Suppressor macrophage (primary cell): ENCODE data around the gene MLX.
A peak's percentile ranks its signal among the peaks of the same experiment; 100 is the strongest.
"Not testable (repeated sequence)": the region's sequence is repeated elsewhere in the genome, so short reads cannot be mapped to it uniquely, and the experiment has no call there.

Source experiments
- DNase-seq, 4 experiments: peaks; one replicate each; pipeline ENCODE4 v3.0.0-alpha.2; 2020 to 2022

MLX gene

DNA sequence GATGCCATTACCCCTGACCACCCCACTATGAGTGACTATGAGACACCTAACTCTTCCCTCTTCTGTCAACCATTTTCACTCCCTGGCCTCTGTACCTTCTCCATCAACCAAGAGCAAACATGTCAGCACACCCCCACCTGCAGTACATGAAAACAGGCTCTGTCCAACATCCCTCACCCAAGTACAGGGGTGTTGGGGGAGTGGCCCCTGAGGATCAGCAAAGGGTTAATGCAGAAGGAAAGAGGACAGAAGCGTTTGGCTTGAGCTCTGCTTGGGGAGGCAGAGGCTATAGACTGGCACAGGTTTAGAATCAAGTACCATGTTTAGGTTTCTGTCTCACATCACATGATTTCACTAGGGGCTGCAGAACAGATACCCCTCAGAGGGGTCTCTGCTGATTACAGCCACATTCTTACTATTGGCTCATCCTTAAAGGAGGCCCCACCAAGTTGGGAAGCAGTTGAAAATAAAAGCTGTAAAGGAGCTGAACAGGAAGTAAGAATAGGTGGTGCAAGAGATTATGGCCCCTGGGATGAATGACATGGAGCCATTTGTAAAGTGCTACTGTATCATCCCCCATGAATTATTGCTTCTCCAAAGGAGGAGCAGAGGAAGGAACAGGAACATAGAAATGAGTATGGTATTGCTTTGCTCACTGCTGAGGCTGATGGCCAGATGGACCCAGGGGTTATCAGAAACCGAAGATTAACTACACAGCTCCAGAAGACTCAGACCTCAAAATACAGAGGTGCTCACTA lies 13.1 kb downstream of the MLX start:
- DNase-seq, result no peak

- DNase-seq, result no peak
Observed at GRCh38 chr17:42581744-42582270, 14.9 kb downstream of the MLX start.

DNA sequence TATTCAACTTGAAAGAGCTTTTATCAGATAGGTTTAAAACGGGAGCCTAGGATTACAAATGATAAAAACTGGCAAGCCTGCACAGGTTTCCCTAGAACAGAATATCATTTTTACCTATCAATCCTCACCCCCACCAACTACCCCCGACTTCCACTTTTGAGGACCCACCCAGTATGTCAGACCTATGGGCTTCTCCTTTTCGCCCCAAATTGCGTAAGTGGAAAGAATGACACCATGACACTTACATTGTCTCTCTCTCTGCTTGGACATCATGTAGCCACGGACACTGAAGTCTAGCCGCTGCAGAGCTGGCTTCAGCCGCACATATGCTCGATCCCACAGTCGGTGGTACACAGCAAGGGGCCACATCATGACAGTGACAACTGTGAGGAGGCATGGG lies 18.0 kb downstream of the MLX start:
- peak; percentile 76 to 88 (median 78) for DNase-seq

GRCh38 chr17:42585353-42585752 lies 18.5 kb downstream of the MLX start:
- peak; percentile 72 to 90 (median 78) for DNase-seq

DNA sequence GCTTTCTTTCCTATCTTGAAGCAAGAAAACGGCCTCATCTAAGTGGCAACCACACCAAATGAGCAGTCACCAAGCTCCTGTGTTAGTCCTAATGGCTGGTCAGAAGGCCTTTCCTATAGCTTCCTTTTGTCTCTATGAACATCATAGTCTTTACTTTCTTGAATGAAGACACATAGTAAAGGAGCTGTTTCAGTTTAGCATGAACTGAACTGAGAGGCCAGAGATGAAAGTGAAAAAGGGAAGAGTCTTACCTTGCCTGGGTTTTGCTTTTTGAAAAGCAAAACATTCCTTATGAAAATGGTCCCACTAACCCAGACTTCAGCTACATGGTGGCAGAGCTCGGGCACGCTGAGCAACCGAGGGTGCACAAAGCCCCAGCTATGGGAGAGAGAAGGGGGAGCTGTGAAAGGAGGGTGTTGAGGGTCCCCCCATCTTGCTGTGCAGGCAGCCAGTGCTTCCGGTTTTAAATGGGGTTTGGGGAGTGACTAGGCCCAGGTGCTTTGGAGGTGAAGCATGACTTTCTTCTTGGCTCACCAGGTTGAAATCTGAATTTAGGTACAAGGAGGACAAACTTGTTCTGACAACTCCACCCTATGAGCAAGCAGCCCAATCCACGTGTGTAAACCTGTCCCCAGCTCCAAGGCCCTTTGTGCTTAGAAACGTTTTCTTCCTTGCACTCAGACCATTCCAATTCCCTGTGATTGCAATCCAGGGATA lies 19.8 kb downstream of the MLX start:
- no peak for DNase-seq

- no peak for DNase-seq
Observed at GRCh38 chr17:42590886-42591285, 24.0 kb downstream of the MLX start.

DNA sequence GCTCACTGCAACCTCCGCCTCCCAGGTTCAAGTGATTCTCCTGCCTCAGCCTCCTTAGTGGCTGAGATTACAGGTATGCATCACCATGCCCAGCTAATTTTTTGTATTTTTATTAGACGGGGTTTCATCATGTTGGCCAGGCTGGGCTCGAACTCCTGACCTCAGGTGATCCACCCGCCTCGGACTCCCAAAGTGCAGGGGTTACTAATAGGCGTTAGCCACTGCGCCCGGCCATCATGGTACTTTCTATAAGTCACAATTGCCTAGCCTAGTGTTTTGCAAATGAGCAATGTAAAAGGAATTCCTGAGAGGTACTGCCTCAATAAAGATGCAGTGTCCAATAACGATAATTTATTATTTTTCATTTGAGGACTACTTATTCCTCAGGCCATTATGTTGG lies 24.5 kb downstream of the MLX start:
- no peak for DNase-seq

GRCh38 chr17:42596386-42596785 lies 29.5 kb downstream of the MLX start:
- no peak for DNase-seq

- DNase-seq, result no peak
Observed at GRCh38 chr17:42598905-42599304, 32.0 kb downstream of the MLX start.

GRCh38 chr17:42603318-42603717 lies 36.4 kb downstream of the MLX start:
- DNase-seq, result no peak

GRCh38 chr17:42607769-42608168 lies 40.9 kb downstream of the MLX start:
- DNase-seq, result no peak

DNA sequence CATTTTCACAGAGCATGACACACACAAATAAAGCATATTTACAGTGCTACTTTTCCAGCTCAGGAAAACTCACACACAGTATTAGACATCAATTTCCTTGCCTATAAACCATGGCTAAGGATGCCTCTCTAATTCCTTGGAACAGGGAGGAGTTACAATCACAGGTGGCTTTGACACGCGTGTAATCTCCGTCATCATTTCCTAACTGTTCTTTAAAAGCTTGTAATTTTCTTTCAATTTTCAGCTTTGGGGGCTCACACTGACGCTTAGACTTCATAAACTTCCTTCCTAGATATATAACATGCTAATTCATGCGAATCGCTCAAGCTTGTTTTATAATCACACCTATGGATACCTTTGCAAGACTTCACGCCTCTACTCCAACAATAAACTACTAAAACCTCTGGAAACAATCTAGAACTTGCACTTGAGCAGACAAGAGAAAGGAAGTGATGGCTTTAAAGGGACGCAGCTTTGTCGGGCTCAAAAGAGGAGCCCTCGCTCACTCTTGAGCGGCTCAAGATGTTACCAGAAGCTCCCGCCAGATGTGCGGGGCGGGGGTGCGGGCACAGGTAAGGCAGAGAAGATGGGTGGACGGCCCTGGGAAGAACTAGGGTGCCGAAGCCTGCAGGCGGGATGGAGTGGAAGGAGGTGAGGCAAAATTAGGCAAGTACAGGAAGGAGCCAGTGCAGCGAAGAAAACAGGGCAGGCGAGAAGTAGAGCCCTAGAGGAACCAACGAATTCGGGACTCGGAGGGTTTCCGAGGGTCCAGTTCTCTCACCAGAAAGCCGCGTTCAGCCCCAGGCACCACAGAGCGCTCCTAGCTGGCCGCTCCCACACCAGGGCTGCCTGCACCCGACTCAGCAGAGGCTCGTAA lies 41.6 kb downstream of the MLX start:
- DNase-seq, result peak; percentile 5 to 46 (median 33)

DNA sequence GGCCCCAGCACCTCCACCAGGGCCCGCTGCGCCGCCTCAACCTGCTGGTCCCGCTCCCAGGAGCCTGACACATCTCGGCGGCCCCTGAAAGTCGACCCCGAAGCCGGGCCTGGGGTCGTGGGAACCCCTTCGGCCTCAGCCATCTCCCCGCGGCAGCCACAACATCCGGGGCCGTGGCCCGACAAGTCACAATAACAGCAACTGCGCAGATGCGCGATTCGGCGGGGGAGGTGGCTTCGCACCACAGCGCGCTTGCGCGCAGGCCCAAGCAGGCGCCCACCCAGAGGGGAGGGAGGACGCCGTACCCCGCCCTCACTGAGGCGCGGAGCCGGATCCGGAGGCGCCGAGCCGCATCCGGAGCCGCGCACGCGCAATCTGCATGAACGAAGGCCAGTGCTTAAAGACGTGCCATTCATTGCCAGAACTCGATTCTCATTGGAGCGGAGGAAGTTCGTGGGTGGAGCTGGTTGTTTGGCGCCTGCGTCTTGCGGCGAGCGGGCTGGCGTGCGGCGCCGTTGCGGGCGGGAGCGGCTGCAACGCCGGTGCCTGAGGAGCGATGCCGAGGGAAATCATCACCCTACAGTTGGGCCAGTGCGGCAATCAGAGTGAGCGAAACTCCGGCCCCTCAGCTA lies 42.4 kb downstream of the MLX start, which contains the start of the genes RETREG3 and TUBG1:
Gene RETREG3 (minus strand): TSS at position 193 of the 632 bp plus-strand sequence. CDS start 50 bp downstream, at position 143.
Gene TUBG1 (plus strand): TSS at position 502 of the 632 bp plus-strand sequence. CDS start 55 bp downstream, at position 557.
- DNase-seq, result peak; percentile 100

- DNase-seq, result peak in 2 of 4 experiments; percentile 19 to 47
Observed at GRCh38 chr17:42609814-42610801, 43.2 kb downstream of the MLX start.

DNA sequence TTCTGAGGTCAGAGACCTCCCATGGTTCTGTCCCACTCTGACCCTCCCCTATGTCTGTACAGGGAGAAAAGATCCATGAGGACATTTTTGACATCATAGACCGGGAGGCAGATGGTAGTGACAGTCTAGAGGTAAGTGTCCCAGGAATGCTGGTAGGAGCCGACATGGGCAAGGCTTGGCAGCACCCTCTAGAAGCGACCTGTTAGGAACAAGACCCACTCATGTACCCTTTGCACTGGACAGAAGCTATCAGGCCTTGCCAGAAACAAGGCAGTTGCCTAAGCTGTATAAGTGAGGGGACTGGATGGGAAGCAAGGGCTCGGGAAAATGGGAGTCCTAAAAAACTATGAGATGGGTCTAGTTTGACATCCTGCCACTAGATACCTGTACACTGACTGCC lies 45.1 kb downstream of the MLX start:
- DNase-seq, result no peak

GRCh38 chr17:42613699-42614295 lies 46.9 kb downstream of the MLX start:
- DNase-seq, result no peak

GRCh38 chr17:42617956-42618431 lies 51.1 kb downstream of the MLX start:
- no peak for DNase-seq

DNA sequence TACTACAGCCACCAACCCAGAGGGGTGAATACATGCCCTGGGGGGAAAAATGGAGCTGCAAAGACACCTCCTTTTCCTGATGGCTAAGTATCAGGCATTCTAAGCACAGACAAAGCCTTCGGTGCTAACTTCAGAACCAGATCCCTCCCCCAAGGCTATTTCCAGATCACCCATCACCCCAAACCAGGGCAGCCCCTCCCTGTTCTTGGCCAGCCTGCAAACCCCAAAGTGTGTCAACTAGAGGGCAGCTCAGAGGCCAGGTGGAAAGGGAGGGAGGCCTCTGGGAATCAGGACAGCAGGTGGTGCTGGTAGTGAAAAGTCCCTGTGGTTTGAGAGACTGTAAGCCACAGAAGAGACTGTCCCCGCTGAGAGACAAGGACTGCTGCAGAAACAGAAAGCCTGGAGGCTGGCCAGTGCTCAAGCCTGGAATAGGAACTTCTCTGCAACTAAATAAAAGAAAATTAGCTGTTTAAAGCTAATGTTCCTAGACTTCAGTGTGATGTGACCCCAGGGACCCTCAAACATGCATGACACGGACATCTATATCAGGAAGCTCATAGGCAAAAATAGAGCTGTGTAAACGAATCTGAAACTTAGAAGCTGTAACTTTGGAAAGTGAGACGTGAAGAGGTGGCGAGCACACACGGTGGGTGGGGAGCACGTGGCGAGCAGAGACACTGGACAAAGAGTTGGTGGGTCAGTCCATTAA lies 51.7 kb downstream of the MLX start:
- no peak for DNase-seq

- DNase-seq, result not testable (repeated sequence)
Observed at GRCh38 chr17:42621987-42622386, 55.1 kb downstream of the MLX start.
